GM20000 (cell line): Measurements from ENCODE around the gene DPP6.

Experiments used
- DNase-seq: peaks from one replicate; pipeline ENCODE4 v3.0.0; 2012; ENCODE audit warnings: low spot score
- TF ChIP-seq, protein P1 (sequence below): IDR thresholded peaks from 2 replicates; pipeline ENCODE4 v1.5.1; 2012; ENCODE audit warnings: mild to moderate bottlenecking, control low read depth; ENCODE audit errors: extremely low read depth, missing control alignments

DPP6 gene

DNA sequence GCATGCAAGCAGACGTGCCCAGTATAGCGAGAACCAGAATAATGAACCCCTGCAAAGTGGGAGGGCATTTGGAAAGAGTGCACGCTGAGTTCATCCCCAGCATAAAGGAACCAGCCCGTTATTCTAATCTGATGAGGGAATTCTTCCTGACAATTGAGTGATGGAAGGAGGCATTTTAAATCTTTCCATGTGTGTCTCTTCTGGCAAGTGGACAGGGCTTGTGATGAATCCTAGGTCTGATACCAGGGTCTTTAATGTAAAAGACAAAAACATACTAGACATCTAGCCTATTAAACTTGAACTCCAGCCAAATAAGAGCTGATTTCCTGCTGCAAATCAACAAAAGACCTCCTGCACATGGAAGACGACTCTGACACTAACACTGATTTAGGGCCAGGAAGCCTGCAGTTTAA lies 301.2 kb downstream of the DPP6 start:
- TF ChIP-seq, protein P1, sequence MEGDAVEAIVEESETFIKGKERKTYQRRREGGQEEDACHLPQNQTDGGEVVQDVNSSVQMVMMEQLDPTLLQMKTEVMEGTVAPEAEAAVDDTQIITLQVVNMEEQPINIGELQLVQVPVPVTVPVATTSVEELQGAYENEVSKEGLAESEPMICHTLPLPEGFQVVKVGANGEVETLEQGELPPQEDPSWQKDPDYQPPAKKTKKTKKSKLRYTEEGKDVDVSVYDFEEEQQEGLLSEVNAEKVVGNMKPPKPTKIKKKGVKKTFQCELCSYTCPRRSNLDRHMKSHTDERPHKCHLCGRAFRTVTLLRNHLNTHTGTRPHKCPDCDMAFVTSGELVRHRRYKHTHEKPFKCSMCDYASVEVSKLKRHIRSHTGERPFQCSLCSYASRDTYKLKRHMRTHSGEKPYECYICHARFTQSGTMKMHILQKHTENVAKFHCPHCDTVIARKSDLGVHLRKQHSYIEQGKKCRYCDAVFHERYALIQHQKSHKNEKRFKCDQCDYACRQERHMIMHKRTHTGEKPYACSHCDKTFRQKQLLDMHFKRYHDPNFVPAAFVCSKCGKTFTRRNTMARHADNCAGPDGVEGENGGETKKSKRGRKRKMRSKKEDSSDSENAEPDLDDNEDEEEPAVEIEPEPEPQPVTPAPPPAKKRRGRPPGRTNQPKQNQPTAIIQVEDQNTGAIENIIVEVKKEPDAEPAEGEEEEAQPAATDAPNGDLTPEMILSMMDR: no peak
- DNase-seq: no peak

GRCh38 chr7:154364170-154364569 lies 312.0 kb downstream of the DPP6 start:
- no peak for DNase-seq
- TF ChIP-seq, protein P1: no peak

DNA sequence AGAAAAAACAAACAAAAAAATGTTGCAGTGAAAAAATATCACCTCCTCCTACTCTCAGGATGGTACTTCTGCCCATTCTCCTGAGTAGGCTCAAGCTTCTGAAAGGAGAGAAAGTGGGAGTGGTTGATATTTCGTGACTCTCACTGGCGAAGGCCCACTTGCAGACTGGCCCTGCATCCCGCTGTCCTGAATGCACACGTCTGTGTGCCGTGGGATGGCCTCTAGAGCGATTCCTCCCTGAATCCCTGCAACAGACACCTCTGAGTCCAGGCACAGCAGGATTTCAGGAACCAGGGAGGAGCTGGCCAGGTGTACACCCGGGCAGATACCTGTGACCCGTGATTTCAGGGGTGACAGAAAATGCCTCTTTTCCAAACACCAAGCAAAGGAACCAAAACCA lies 319.2 kb downstream of the DPP6 start:
- DNase-seq: no peak
- TF ChIP-seq, protein P1: no peak

GRCh38 chr7:154372011-154372601 lies 319.9 kb downstream of the DPP6 start:
- TF ChIP-seq, protein P1: no peak
- no peak for DNase-seq

- no peak for DNase-seq
- TF ChIP-seq, protein P1: no peak
These were observed 321.8 kb downstream of the DPP6 start for GRCh38 chr7:154373956-154374355.

- no peak for DNase-seq
- TF ChIP-seq, protein P1: no peak
These were observed 323.8 kb downstream of the DPP6 start for GRCh38 chr7:154375956-154376355.

GRCh38 chr7:154380771-154381170 lies 328.6 kb downstream of the DPP6 start:
- no peak for DNase-seq
- TF ChIP-seq, protein P1: no peak
